Neural progenitor cell (in vitro differentiated cells): Measurements from ENCODE around the gene SUSD6. TPM values are rescaled to one million over a fixed set of nuclear protein-coding genes. Genes with fewer than 3 reads are reported as not detected.

ENCODE experiments used
- DNase-seq: peaks from one replicate; pipeline ENCODE4 v3.0.0-alpha.2; 2016; ENCODE audit warnings: low spot score
- H2AFZ ChIP-seq: fragments of 200-600 bp; sonication (generic); replicated peaks from 2 replicates; pipeline ENCODE4 v1.6.1; 2016; ENCODE audit warnings: antibody characterized with exemption
- H3F3A ChIP-seq: fragments of 200-600 bp; sonication (generic); 2 replicates; pipeline ENCODE4 v1.6.1; 2016; ENCODE audit warnings: antibody characterized with exemption, low read depth
- H3K27ac ChIP-seq: fragments of 200-600 bp; sonication (generic); 2 replicates; pipeline ENCODE4 v1.5.1; 2016; ENCODE audit warnings: mild to moderate bottlenecking
- H3K27me3 ChIP-seq: fragments of 200-600 bp; sonication (generic); 2 replicates; pipeline ENCODE4 v1.6.1; 2016; ENCODE audit warnings: mild to moderate bottlenecking, moderate library complexity
- H3K36me3 ChIP-seq: fragments of 200-600 bp; sonication (generic); 2 replicates; pipeline ENCODE4 v1.5.1; 2016
- H3K4me1 ChIP-seq: fragments of 200-600 bp; sonication (generic); 2 replicates; pipeline ENCODE4 v1.6.1; 2016; ENCODE audit warnings: mixed run types
- H3K4me2 ChIP-seq: fragments of 200-600 bp; sonication (generic); 2 replicates; pipeline ENCODE4 v1.6.1; 2016
- H3K4me3 ChIP-seq: fragments of 200-600 bp; sonication (generic); 2 replicates; pipeline ENCODE4 v1.5.1; 2016
- H3K79me2 ChIP-seq: fragments of 200-600 bp; sonication (generic); 2 replicates; pipeline ENCODE4 v1.6.1; 2016; ENCODE audit warnings: low read depth
- H3K9ac ChIP-seq: fragments of 200-600 bp; sonication (generic); 2 replicates; pipeline ENCODE4 v1.6.1; 2016
- H3K9me3 ChIP-seq: fragments of 200-600 bp; sonication (generic); 2 replicates; pipeline ENCODE4 v1.5.1; 2016; ENCODE audit warnings: low read depth
- H4K20me1 ChIP-seq: fragments of 200-600 bp; sonication (generic); 2 replicates; pipeline ENCODE4 v1.6.1; 2016; ENCODE audit warnings: low read depth
- H3K27ac Mint-ChIP-seq: 3 replicates; pipeline ENCODE4 v1.8.0; 2021; ENCODE audit warnings: mixed read lengths
- H3K27me3 Mint-ChIP-seq: 2 replicates; pipeline ENCODE4 v1.8.0; 2022; ENCODE audit warnings: low read depth, mild to moderate bottlenecking, inconsistent platforms, moderate library complexity, mixed read lengths; ENCODE audit not compliant: insufficient read depth
- H3K36me3 Mint-ChIP-seq: 3 replicates; pipeline ENCODE4 v1.8.0; 2021; ENCODE audit warnings: mixed read lengths
- H3K4me1 Mint-ChIP-seq: 3 replicates; pipeline ENCODE4 v1.8.0; 2021; ENCODE audit warnings: mixed read lengths
- H3K4me3 Mint-ChIP-seq: 3 replicates; pipeline ENCODE4 v1.8.0; 2021; ENCODE audit warnings: mild to moderate bottlenecking, moderate library complexity, mixed read lengths
- H3K9me3 Mint-ChIP-seq: 3 replicates; pipeline ENCODE4 v1.8.0; 2020; ENCODE audit warnings: mixed read lengths
- CTCF ChIP-seq: fragments of 200-600 bp; sonication (generic); IDR thresholded peaks from 2 replicates; pipeline ENCODE4 v1.5.1; 2017; ENCODE audit warnings: antibody characterized with exemption, mild to moderate bottlenecking
- EZH2 ChIP-seq: fragments of 200-600 bp; sonication (generic); IDR thresholded peaks from 2 replicates; pipeline ENCODE4 v1.6.1; 2017; ENCODE audit warnings: antibody characterized with exemption, mild to moderate bottlenecking, moderate library complexity
- EZH2phosphoT487 ChIP-seq: fragments of 200-600 bp; sonication (generic); IDR thresholded peaks from 2 replicates; pipeline ENCODE4 v1.6.1; 2017; ENCODE audit warnings: antibody characterized with exemption
- total RNA-seq: library from RNA; depleted of rRNA; stranded (reverse); fragments of >200 nt; gene quantifications from 2 replicates; pipeline ENCODE4 v1.2.3, GENCODE V29; 2015; ENCODE audit warnings: low replicate concordance

Gene SUSD6
- total RNA-seq, 1 donor from 2014 or later, result 6.3 TPM

DNA sequence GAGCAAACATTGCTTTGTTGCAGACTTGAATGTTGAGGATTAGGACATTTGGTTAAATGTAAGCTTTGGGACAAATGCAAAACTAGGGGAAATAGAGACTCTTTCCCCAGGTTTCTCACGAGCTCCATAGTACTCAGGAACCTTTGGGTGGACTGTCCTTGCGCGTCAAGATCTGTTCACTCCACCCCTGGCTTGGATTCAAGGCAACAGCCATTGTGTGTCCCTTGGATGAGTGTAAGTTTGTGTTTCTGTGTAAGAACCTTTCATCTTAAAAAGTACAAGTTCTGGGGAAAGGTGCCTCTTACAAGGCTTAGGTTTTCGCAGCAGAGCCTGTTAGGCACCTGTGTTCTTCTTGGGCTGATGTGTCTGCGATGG, 3.7 kb downstream of the SUSD6 start:
- Histone ChIP-seq H3K4me1 (peaks cover 49% of the 10 kb centered on the region), H3K79me2 (peaks cover 74% of the 10 kb centered on the region), H3K4me3 (no peak overlapping the region), H3K9me3 (no peaks in the 10 kb centered on the region), H3K27ac (no peak overlapping the region), H3K4me2 (peak overlapping the region; percentile 37), H3K36me3 (no peaks in the 10 kb centered on the region), H4K20me1 (peaks cover 5% of the 10 kb centered on the region), H3F3A (peaks cover 22% of the 10 kb centered on the region), H3K9ac (no peak overlapping the region), H3K27me3 (no peaks in the 10 kb centered on the region), H2AFZ (no peak overlapping the region)
- Mint-ChIP-seq H3K4me3 (no peak overlapping the region), H3K27ac (no peak overlapping the region), H3K9me3 (no peaks in the 10 kb centered on the region), H3K4me1 (peaks cover 44% of the 10 kb centered on the region), H3K27me3 (peaks cover 6% of the 10 kb centered on the region), H3K36me3 (peaks cover 6% of the 10 kb centered on the region)
- DNase-seq, result no peak
- no peak for TF ChIP-seq CTCF
- no peak for TF ChIP-seq EZH2phosphoT487
- no peak for TF ChIP-seq EZH2

DNA sequence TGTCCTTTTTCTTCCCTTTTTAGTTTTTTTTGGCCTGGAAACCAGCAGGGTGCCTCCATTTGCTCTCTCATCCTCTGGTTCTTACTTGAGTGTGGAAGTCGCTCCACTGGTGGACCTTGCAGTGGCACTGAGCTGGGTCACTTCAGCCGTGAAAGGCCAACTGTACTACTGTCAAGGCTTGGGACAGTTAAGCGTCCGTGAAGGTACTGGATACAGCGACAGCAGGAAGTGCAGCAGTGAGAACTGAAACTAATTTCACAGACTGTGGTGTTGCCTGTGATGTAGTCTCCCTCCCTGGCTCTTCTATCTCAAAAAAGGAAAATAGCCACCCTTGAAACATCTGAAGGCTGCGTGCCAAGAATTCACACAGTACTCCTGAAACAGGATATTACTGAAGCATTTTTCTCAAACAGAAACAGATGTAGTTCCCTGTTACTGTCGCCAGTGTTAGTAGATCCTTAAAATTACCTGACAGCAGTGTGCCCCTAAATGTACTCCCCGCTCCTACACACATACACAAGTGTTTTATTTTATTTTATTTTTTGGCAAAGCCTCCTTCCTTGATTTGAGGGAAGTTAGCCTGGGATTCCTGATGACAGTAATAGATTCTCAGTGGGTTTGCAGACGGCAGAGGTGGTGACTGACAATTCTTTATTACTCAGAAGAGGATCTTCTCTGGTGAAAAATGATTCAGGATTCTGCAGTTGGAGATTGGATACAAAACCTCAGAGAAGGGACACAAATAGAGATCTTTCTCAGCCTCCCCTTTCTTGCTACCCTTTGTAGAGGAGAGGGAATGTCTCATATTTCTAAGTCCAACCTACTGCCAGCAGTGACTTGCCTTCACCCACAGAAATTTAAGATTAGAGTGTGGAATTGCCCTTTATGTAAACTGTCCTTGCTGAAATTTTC, 4.4 kb downstream of the SUSD6 start:
- Histone ChIP-seq H3K79me2 (peaks cover 75% of the 10 kb centered on the region), H3K9me3 (no peaks in the 10 kb centered on the region), H3K36me3 (no peaks in the 10 kb centered on the region), H3K9ac (no peak overlapping the region), H3K4me1 (peaks cover 42% of the 10 kb centered on the region), H3K27ac (no peak overlapping the region), H2AFZ (no peak overlapping the region), H3F3A (peaks cover 19% of the 10 kb centered on the region), H3K4me3 (no peak overlapping the region), H4K20me1 (peaks cover 5% of the 10 kb centered on the region), H3K4me2 (peak overlapping the region; percentile 46), H3K27me3 (no peaks in the 10 kb centered on the region)
- no peak overlapping the region for H3K27ac Mint-ChIP-seq
- peaks cover 4% of the 10 kb centered on the region for H3K27me3 Mint-ChIP-seq
- peaks cover 38% of the 10 kb centered on the region for H3K4me1 Mint-ChIP-seq
- no peaks in the 10 kb centered on the region for H3K9me3 Mint-ChIP-seq
- H3K4me3 Mint-ChIP-seq, result no peak overlapping the region
- TF ChIP-seq EZH2 (no peak), EZH2phosphoT487 (no peak)
- H3K36me3 Mint-ChIP-seq, result peaks cover 6% of the 10 kb centered on the region
- DNase-seq, result no peak

- no peak overlapping the region for H3K4me3 ChIP-seq
- H3K27me3 ChIP-seq, result no peaks in the 10 kb centered on the region
- peaks cover 40% of the 10 kb centered on the region for H3K4me1 ChIP-seq
- H4K20me1 ChIP-seq, result peaks cover 5% of the 10 kb centered on the region
- H3K27ac ChIP-seq, result no peak overlapping the region
- no peak overlapping the region for H3K4me3 Mint-ChIP-seq
- no peak overlapping the region for H2AFZ ChIP-seq
- no peak for DNase-seq
- peaks cover 36% of the 10 kb centered on the region for H3K4me1 Mint-ChIP-seq
- H3K9me3 ChIP-seq, result no peaks in the 10 kb centered on the region
- H3F3A ChIP-seq, result peaks cover 15% of the 10 kb centered on the region
- H3K36me3 ChIP-seq, result no peaks in the 10 kb centered on the region
- H3K27ac Mint-ChIP-seq, result no peak overlapping the region
- TF ChIP-seq CTCF, result no peak
- TF ChIP-seq EZH2phosphoT487, result no peak
- no peak for TF ChIP-seq EZH2
- H3K79me2 ChIP-seq, result peaks cover 72% of the 10 kb centered on the region
- H3K9ac ChIP-seq, result no peak overlapping the region
- H3K27me3 Mint-ChIP-seq, result peaks cover 4% of the 10 kb centered on the region
- no peaks in the 10 kb centered on the region for H3K9me3 Mint-ChIP-seq
- H3K4me2 ChIP-seq, result peak overlapping the region; percentile 46
- H3K36me3 Mint-ChIP-seq, result peaks cover 6% of the 10 kb centered on the region
Observed at GRCh38 chr14:69616408-69616773, 5.0 kb downstream of the SUSD6 start.

DNA sequence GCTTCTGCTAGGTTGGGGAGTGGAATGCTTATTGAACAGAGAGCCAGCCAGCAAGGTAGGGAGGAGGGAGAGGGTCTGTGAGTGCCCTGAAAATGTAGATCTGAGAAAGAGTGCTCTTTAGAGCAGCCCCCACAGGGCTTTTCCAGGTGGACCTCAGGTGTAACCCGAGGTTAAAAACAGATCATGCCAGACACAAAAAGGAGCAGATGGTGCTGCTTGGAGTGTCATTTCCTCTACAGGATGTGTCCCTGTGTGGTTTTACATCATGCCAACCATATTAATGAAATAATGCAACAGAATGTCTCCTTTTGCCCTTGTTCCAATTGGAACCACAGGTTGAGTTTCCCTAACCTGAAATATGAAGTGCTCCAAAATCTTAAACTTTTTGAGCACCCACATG, 6.4 kb downstream of the SUSD6 start:
- Histone ChIP-seq H3F3A (peaks cover 6% of the 10 kb centered on the region), H3K9ac (no peak overlapping the region), H3K27ac (no peak overlapping the region), H3K4me3 (no peak overlapping the region), H3K79me2 (peaks cover 85% of the 10 kb centered on the region), H3K36me3 (no peaks in the 10 kb centered on the region), H4K20me1 (peaks cover 5% of the 10 kb centered on the region), H3K4me1 (peaks cover 38% of the 10 kb centered on the region), H3K9me3 (no peaks in the 10 kb centered on the region), H3K27me3 (no peaks in the 10 kb centered on the region), H2AFZ (no peak overlapping the region), H3K4me2 (no peak overlapping the region)
- Mint-ChIP-seq H3K27me3 (no peaks in the 10 kb centered on the region), H3K4me3 (no peak overlapping the region), H3K27ac (no peak overlapping the region), H3K9me3 (no peaks in the 10 kb centered on the region), H3K4me1 (peaks cover 29% of the 10 kb centered on the region), H3K36me3 (peaks cover 6% of the 10 kb centered on the region)
- no peak for DNase-seq
- TF ChIP-seq EZH2 (no peak), EZH2phosphoT487 (no peak)
